ENCODE results near the gene RAPGEF5. TPM values are rescaled to one million over a fixed set of nuclear protein-coding genes. Genes with fewer than 3 reads are reported as not detected.
A peak's percentile ranks its signal among the peaks of the same experiment; 100 is the strongest.

Gene RAPGEF5
- total RNA-seq, 6 experiments from 2014 or later: 15.5 to 56.4 (median 27.1) TPM

DNA sequence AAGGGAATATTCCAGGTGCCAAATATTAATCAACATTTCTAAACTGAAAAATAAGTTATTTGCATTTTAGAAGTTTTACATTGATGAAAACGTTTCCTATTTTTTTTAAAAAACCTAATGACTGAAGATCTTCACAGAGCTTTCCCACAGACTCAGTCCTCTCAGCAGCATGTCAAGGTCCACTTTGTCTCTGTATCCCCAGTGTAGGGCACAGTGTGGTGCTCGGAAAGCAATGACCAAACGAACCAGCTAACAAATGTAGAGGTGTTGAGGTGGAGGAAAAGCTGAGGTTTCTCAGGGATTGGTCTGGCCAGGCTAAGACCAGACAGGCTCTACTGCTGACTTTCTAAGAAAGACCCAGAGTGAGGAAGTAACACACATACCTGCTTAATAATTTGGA, 209.1 kb downstream of the RAPGEF5 start:
- WGBS (ENCODE audit: insufficient coverage, low coverage, low lambda C conversion rate, missing lambda C conversion rate): 62% methylated on average over 3 of the region's 3 CpGs
- intact Hi-C loops (cut with DNase I): no loop called here
- TF ChIP-seq, protein P1, sequence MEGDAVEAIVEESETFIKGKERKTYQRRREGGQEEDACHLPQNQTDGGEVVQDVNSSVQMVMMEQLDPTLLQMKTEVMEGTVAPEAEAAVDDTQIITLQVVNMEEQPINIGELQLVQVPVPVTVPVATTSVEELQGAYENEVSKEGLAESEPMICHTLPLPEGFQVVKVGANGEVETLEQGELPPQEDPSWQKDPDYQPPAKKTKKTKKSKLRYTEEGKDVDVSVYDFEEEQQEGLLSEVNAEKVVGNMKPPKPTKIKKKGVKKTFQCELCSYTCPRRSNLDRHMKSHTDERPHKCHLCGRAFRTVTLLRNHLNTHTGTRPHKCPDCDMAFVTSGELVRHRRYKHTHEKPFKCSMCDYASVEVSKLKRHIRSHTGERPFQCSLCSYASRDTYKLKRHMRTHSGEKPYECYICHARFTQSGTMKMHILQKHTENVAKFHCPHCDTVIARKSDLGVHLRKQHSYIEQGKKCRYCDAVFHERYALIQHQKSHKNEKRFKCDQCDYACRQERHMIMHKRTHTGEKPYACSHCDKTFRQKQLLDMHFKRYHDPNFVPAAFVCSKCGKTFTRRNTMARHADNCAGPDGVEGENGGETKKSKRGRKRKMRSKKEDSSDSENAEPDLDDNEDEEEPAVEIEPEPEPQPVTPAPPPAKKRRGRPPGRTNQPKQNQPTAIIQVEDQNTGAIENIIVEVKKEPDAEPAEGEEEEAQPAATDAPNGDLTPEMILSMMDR (IDR thresholded peaks at IDR 0.05): no peak
- no peak for TF ChIP-seq POLR2A (IDR thresholded peaks at IDR 0.05)
- H3K36me3 ChIP-seq: peaks cover 0 to 12% (median 4%) of the 10 kb centered on the region in 4 donors
- H3K27me3 ChIP-seq: no peaks in the 10 kb centered on the region
- ATAC-seq (peak; percentile 52 to 58 (median 56)), DNase-seq (no peak)
- peak overlapping the region; percentile 15 to 28 (median 19) for H3K27ac ChIP-seq
- H3K4me1 ChIP-seq: peaks cover 0 to 9% (median 0%) of the 10 kb centered on the region in 4 donors
- no peaks in the 10 kb centered on the region for H3K9me3 ChIP-seq
- no peak overlapping the region for H3K4me3 ChIP-seq

DNA sequence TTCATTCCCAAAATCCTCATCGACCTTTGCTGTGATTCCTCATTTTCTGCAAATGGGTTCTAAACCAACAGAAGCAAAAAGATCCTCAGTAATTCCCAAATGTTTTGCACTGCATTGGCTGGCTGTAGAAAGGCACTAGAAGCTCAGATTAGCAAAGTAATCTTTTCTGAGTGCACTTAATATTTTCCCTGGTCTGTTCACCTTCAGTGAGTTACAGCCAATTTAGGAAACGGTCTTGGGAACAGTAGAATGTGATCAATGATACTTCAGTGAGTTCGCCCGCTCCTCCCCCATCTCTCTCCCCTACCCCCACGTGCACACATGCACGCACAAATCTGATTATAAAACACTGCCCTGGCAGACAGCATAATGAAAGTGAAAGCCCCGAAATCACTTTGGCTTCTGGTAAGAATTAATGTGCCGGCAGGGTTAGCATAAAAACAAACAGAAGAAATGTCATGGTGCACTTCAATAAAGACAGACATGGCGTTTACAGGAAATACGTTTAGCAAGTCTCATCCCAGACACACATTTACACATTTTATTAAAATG, 209.9 kb downstream of the RAPGEF5 start:
- peaks cover 0 to 12% (median 4%) of the 10 kb centered on the region in 4 donors for H3K36me3 ChIP-seq
- peaks cover 0 to 9% (median 0%) of the 10 kb centered on the region in 4 donors for H3K4me1 ChIP-seq
- 40% methylated on average over 10 of the region's 10 CpGs for WGBS (ENCODE audit: insufficient coverage, low coverage, low lambda C conversion rate, missing lambda C conversion rate)
- no peaks in the 10 kb centered on the region for H3K27me3 ChIP-seq
- no peak for TF ChIP-seq POLR2A (IDR thresholded peaks at IDR 0.05)
- TF ChIP-seq, protein P1 (IDR thresholded peaks at IDR 0.05): no peak
- H3K9me3 ChIP-seq: no peaks in the 10 kb centered on the region
- intact Hi-C loops (cut with DNase I): no loop called here
- peak overlapping the region; percentile 15 to 33 (median 28) for H3K27ac ChIP-seq
- peak overlapping the region in 2 of 3 donors; percentile 17 to 39 for H3K4me3 ChIP-seq
- DNase-seq: peak; percentile 45 to 64 (median 63)
- ATAC-seq: peak; percentile 86 to 94 (median 90)

DNA sequence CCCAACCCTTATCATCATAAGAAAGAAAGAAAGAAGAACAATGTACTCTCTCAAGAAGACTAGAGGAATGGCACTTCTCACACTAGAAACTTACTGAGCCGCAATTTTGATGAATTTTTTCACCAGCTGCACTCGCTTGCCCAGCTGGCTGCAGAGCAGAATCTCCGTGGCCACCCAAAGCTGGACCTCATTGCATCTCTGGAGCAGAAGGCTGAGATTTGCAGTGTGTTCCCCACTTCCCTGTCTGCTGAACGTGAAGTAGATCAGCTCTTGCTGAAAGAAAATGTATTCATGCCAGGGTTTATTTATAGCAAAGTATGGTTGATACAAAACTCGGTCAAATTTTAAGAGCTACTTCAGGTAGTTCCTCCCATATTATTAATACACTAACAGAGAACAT, 212.0 kb downstream of the RAPGEF5 start:
- DNase-seq: no peak
- WGBS (ENCODE audit: insufficient coverage, low coverage, low lambda C conversion rate, missing lambda C conversion rate): 87% methylated on average over 5 of the region's 5 CpGs
- Histone ChIP-seq H3K36me3 (peaks cover 0 to 15% (median 0%) of the 10 kb centered on the region in 4 donors), H3K27me3 (no peaks in the 10 kb centered on the region), H3K27ac (no peak overlapping the region), H3K4me3 (no peak overlapping the region), H3K9me3 (no peaks in the 10 kb centered on the region), H3K4me1 (peaks cover 0 to 9% (median 0%) of the 10 kb centered on the region in 4 donors)
- intact Hi-C loops (cut with DNase I): no loop called here
- ATAC-seq: no peak
- TF ChIP-seq, protein P1 (IDR thresholded peaks at IDR 0.05): no peak
- no peak for TF ChIP-seq POLR2A (IDR thresholded peaks at IDR 0.05)

DNA sequence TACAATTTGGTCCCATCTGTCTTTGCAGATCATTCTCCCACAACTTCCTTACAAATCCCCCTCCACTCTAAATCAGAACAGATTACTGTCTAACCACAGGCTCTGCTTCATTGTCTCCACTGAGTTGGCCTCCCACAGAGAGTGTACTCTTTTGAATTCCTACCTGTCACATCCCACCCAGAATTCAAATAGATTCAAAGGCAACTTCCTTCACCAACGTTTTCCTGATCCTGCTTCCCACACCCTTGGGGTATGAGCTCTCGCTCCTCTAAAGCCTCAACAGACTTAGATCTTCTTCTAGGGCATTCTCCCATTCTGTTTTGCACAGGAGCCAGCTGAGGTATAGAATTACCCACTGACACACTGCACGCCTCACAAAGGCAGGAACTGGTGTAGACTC, 213.5 kb downstream of the RAPGEF5 start:
- DNase-seq (no peak), ATAC-seq (no peak)
- 72% methylated on average over 3 of the region's 3 CpGs for WGBS (ENCODE audit: insufficient coverage, low coverage, low lambda C conversion rate, missing lambda C conversion rate)
- no peak for TF ChIP-seq POLR2A (IDR thresholded peaks at IDR 0.05)
- TF ChIP-seq, protein P1 (IDR thresholded peaks at IDR 0.05): no peak
- Histone ChIP-seq H3K27ac (no peak overlapping the region), H3K4me3 (no peak overlapping the region), H3K9me3 (no peaks in the 10 kb centered on the region), H3K4me1 (peaks cover 0 to 9% (median 0%) of the 10 kb centered on the region in 4 donors), H3K36me3 (peaks cover 0 to 15% (median 2%) of the 10 kb centered on the region in 4 donors), H3K27me3 (no peaks in the 10 kb centered on the region)
- intact Hi-C loops (cut with DNase I): no loop called here
